HepG2 (cell line): ENCODE measurements around the gene TDRD1. TPM values are rescaled to one million over a fixed set of nuclear protein-coding genes. Genes with fewer than 3 reads are reported as not detected.
"Not testable (repeated sequence)": the region's sequence is repeated elsewhere in the genome, so short reads cannot be mapped to it uniquely, and the experiment has no call there.

ENCODE experiments used
- ATAC-seq: fragments of 200-7000 bp; cut with Tn5 transposase; 3 replicates; pipeline ENCODE4 v1.9.1; 2020; ENCODE audit warnings: mild to moderate bottlenecking, moderate library complexity
- BruUV-seq: library from RNA; stranded (reverse); fragments of 400-500 nt; replicated peaks from 2 replicates; lab custom pipeline; 2021; lab: Mats Ljungman, UMichigan
- CTCF ChIA-PET: fragments of 300-600 bp; formaldehyde crosslinking; extraction: SDS; loops from one replicate; lab custom pipeline; 2021; ENCODE audit warnings: low total read pairs, inconsistent platforms, low intra/inter-chr PET ratio; lab: Yijun Ruan, JAX
- POLR2A ChIA-PET: fragments of 350-600 bp; sonication (Branson Sonifier 250); formaldehyde crosslinking; loops from one replicate; lab custom pipeline; 2020; ENCODE audit warnings: antibody characterized with exemption, inconsistent platforms; lab: Yijun Ruan, JAX
- DNase-seq: peaks from one replicate; pipeline ENCODE4 v3.0.0-alpha.2; 2015; ENCODE audit warnings: low spot score
- FAIRE-seq: peaks from 3 replicates; lab custom pipeline; 2011; peaks lifted over from hg19 to GRCh38; lab: Jason Lieb, UNC
- H2AFZ ChIP-seq: one replicate; pipeline ENCODE4 v1.6.1; 2011; ENCODE audit warnings: low read length, inconsistent platforms
- H3K27ac ChIP-seq: fragments of 300-600 bp; 3 replicates; pipeline ENCODE4 v1.8.0; 2011; ENCODE audit warnings: mixed run types, mild to moderate bottlenecking, mixed read lengths, low read length, inconsistent platforms; ENCODE audit not compliant: insufficient read depth; ENCODE audit errors: extremely low read length
- H3K27me3 ChIP-seq, 2 experiments: fragments of 200-600 bp in 1 of 2; 2 replicates in 1 of 2; 3 replicates in 1 of 2; pipeline versions ENCODE4 v1.6.0 to v1.8.0; 2011; ENCODE audit warnings: low read length in 2 of 2, mild to moderate bottlenecking in 2 of 2, moderate library complexity in 2 of 2, inconsistent platforms in 1 of 2; ENCODE audit not compliant: insufficient read depth in 2 of 2, control insufficient read depth in 1 of 2
- H3K36me3 ChIP-seq, 2 experiments: fragments of 200-600 bp in 1 of 2; replicated peaks in 1 of 2; 2 replicates in 1 of 2; 3 replicates in 1 of 2; pipeline versions ENCODE4 v1.5.1 to v1.8.0; 2011; ENCODE audit warnings: low read length in 2 of 2, inconsistent platforms in 1 of 2; ENCODE audit not compliant: insufficient read depth in 2 of 2, control insufficient read depth in 1 of 2
- H3K4me1 ChIP-seq: 2 replicates; pipeline ENCODE4 v1.5.1; 2012; ENCODE audit warnings: low read length, inconsistent platforms; ENCODE audit not compliant: insufficient read depth
- H3K4me2 ChIP-seq: 2 replicates; pipeline ENCODE4 v1.6.0; 2011; ENCODE audit warnings: low read depth, low read length, inconsistent platforms
- H3K4me3 ChIP-seq, 3 experiments: fragments of 200-600 bp in 1 of 3; sonication (generic), shearing (Covaris generic) in 1 of 3; replicated peaks in 1 of 3; 2 replicates each; pipeline ENCODE4 v1.5.1; 2011 to 2016; ENCODE audit warnings: low read length in 3 of 3, inconsistent platforms in 2 of 3, low read depth in 2 of 3, mild to moderate bottlenecking in 2 of 3, control low read depth in 1 of 3, mixed read lengths in 1 of 3; ENCODE audit not compliant: insufficient read depth in 1 of 3
- H3K79me2 ChIP-seq: one replicate; pipeline ENCODE4 v1.6.1; 2011; ENCODE audit warnings: low read length, inconsistent platforms; ENCODE audit not compliant: insufficient read depth
- H3K9ac ChIP-seq: 2 replicates; pipeline ENCODE4 v1.6.0; 2011; ENCODE audit warnings: mild to moderate bottlenecking, low read depth, low read length, inconsistent platforms; ENCODE audit not compliant: insufficient read depth
- H3K9me3 ChIP-seq: 2 replicates; pipeline ENCODE4 v1.5.1; 2012; ENCODE audit warnings: mild to moderate bottlenecking, low read length
- H4K20me1 ChIP-seq: 2 replicates; pipeline ENCODE4 v1.6.0; 2011; ENCODE audit warnings: inconsistent platforms, mild to moderate bottlenecking, low read length, moderate library complexity; ENCODE audit not compliant: insufficient read depth
- FOXA3 ChIP-seq: IDR thresholded peaks from 2 replicates; pipeline ENCODE4 v1.6.1; 2016; ENCODE audit warnings: missing genetic modification reagents, missing compliant biosample characterization
- FOXC1 ChIP-seq: sonication (generic); formaldehyde crosslinking; IDR thresholded peaks from 2 replicates; pipeline ENCODE4 v1.8.0; 2022; ENCODE audit warnings: mild to moderate bottlenecking, missing genetic modification reagents, borderline replicate concordance
- GZF1 ChIP-seq: sonication (generic); formaldehyde crosslinking; IDR thresholded peaks from 2 replicates; pipeline ENCODE4 v1.5.1; 2020; ENCODE audit warnings: mild to moderate bottlenecking, missing genetic modification reagents
- HES4 ChIP-seq: sonication (generic); formaldehyde crosslinking; IDR thresholded peaks from 2 replicates; pipeline ENCODE4 v1.9.0; 2021; ENCODE audit warnings: mild to moderate bottlenecking, missing genetic modification reagents, borderline replicate concordance
- SP2 ChIP-seq: sonication (generic); formaldehyde crosslinking; IDR thresholded peaks from 2 replicates; pipeline ENCODE4 v1.5.1; 2020; ENCODE audit warnings: mild to moderate bottlenecking, missing genetic modification reagents
- ZMAT3 ChIP-seq: sonication (generic); formaldehyde crosslinking; conservative IDR thresholded peaks from 2 replicates; pipeline ENCODE4 v1.7.0; 2021; ENCODE audit warnings: missing genetic modification reagents
- ZNF234 ChIP-seq: sonication (generic); formaldehyde crosslinking; conservative IDR thresholded peaks from 2 replicates; pipeline ENCODE4 v1.5.1; 2020; ENCODE audit warnings: mild to moderate bottlenecking, missing genetic modification reagents
- ZNF44 ChIP-seq: sonication (generic); formaldehyde crosslinking; IDR thresholded peaks from 2 replicates; pipeline ENCODE4 v1.5.1; 2020; ENCODE audit warnings: mild to moderate bottlenecking, missing genetic modification reagents
- ZNF552 ChIP-seq: sonication (generic); formaldehyde crosslinking; IDR thresholded peaks from 2 replicates; pipeline ENCODE4 v1.9.0; 2022; ENCODE audit warnings: missing genetic modification reagents, mild to moderate bottlenecking, borderline replicate concordance
- ZNF589 ChIP-seq: sonication (generic); formaldehyde crosslinking; conservative IDR thresholded peaks from 2 replicates; pipeline ENCODE4 v1.8.0; 2022; ENCODE audit warnings: mild to moderate bottlenecking, moderate library complexity, missing genetic modification reagents
- ZNF7 ChIP-seq: IDR thresholded peaks from 2 replicates; pipeline ENCODE4 v1.6.1; 2016; ENCODE audit warnings: missing biosample characterization, missing genetic modification reagents
- WGBS: methylation state at CpG from one replicate; pipeline ENCODE4 v1.1.6; 2017; ENCODE audit warnings: low lambda C conversion rate; 5-methylcytosine and 5-hydroxymethylcytosine counted together
- in situ Hi-C: cut with HindIII; loops from 2 replicates; pipeline ENCODE4 v1.10.0; 2017; ENCODE audit warnings: low pct_unique_long_range_greater_than_20kb; ENCODE audit not compliant: extremely low pct_ligation_motif_present
- intact Hi-C: fragments of 100-400 bp; cut with micrococcal nuclease; formaldehyde crosslinking; loops from one replicate; pipeline ENCODE4 v1.10.0; 2022; ENCODE audit not compliant: unreplicated experiment
- polyA plus RNA-seq, 8 experiments: library from polyadenylated mRNA; depleted of rRNA in 3 of 8; stranded (reverse) in 7 of 8; unstranded in 1 of 8; fragments of >200 nt; fragmentation: Illumina TruSeq in 4 of 8; extraction: Trizol in 4 of 8; gene quantifications; 2 replicates each; pipeline versions ENCODE4 v1.2.1 to v1.2.3, GENCODE V29; 2011 to 2016; ENCODE audit warnings: low read depth in 4 of 8, missing spikeins in 1 of 8, mixed read lengths in 1 of 8; ENCODE audit not compliant: insufficient read depth in 1 of 8
- total RNA-seq, 5 experiments: library from RNA; depleted of rRNA; stranded (reverse); fragments of >200 nt; fragmentation: Illumina TruSeq; extraction: Trizol; gene quantifications; 2 replicates each; pipeline ENCODE4 v1.2.3, GENCODE V29; 2016; ENCODE audit warnings: low read depth in 1 of 5
- TF ChIP-seq, protein P1 (sequence below): sonication (generic); formaldehyde crosslinking; IDR thresholded peaks from 2 replicates; pipeline ENCODE4 v1.5.0; 2020; ENCODE audit warnings: missing genetic modification reagents
- TF ChIP-seq, protein P2 (sequence below): sonication (generic); formaldehyde crosslinking; IDR thresholded peaks from 2 replicates; pipeline ENCODE4 v1.5.1; 2020; ENCODE audit warnings: mild to moderate bottlenecking, missing genetic modification reagents, moderate library complexity
- TF ChIP-seq, protein P3 (sequence below): sonication (generic); formaldehyde crosslinking; IDR thresholded peaks from 2 replicates; pipeline ENCODE4 v1.5.0; 2020; ENCODE audit warnings: mild to moderate bottlenecking, missing genetic modification reagents, moderate library complexity

Gene TDRD1
- total and polyA plus RNA-seq, 2 of the 13 experiments (the other 11 are each of a cell fraction or from before 2014, with no cell fraction given) = not detected

GRCh38 chr10:114140036-114140435, 39.1 kb upstream of the TDRD1 start (continued):
- TF ChIP-seq GZF1 (CRISPR knock-in tag) = no peak
- TF ChIP-seq, protein P1, sequence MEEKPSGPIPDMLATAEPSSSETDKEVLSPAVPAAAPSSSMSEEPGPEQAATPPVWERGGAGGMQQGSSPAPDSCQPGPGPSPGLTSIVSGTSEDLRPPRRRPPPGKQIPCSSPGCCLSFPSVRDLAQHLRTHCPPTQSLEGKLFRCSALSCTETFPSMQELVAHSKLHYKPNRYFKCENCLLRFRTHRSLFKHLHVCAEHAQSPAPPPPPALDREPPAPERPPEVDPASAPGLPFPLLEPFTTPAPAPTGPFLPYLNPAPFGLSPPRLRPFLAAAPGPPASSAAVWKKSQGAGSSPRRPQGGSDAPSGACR (CRISPR knock-in tag) = no peak
- TF ChIP-seq FOXA3 = no peak
- no peak for TF ChIP-seq ZNF234 (CRISPR knock-in tag)
- no peak for TF ChIP-seq SP2 (CRISPR knock-in tag)

- ATAC-seq, H3K27ac ChIP-seq, in situ Hi-C loops, H4K20me1 ChIP-seq, BruUV-seq, H3K4me1 ChIP-seq, H3K4me3 ChIP-seq, H3K4me2 ChIP-seq, H3K79me2 ChIP-seq, CTCF ChIA-PET, POLR2A ChIA-PET, H3K9me3 ChIP-seq, H2AFZ ChIP-seq, H3K9ac ChIP-seq, intact Hi-C loops, FAIRE-seq, DNase-seq, H3K27me3 ChIP-seq: not testable (repeated sequence)
- 100% methylated on average over 2 of the region's 2 CpGs for WGBS
- peaks cover 0 to 33% of the 10 kb centered on the region in 2 experiments; a peak in 2 of 5 replicates for H3K36me3 ChIP-seq
Observed at GRCh38 chr10:114140827-114141226, 38.3 kb upstream of the TDRD1 start.

GRCh38 chr10:114142018-114142417, 37.1 kb upstream of the TDRD1 start:
- H3K4me3 ChIP-seq = no peak overlapping the region

More at GRCh38 chr10:114142018-114142417, 37.1 kb upstream of the TDRD1 start:
- TF ChIP-seq ZNF44 (CRISPR knock-in tag) = no peak
- TF ChIP-seq ZNF7 (CRISPR knock-in tag) = no peak
- TF ChIP-seq, protein P2, sequence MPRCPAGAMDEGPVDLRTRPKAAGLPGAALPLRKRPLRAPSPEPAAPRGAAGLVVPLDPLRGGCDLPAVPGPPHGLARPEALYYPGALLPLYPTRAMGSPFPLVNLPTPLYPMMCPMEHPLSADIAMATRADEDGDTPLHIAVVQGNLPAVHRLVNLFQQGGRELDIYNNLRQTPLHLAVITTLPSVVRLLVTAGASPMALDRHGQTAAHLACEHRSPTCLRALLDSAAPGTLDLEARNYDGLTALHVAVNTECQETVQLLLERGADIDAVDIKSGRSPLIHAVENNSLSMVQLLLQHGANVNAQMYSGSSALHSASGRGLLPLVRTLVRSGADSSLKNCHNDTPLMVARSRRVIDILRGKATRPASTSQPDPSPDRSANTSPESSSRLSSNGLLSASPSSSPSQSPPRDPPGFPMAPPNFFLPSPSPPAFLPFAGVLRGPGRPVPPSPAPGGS (CRISPR knock-in tag) = no peak
- no peak for TF ChIP-seq HES4 (CRISPR knock-in tag)
- no peak for TF ChIP-seq ZMAT3 (CRISPR knock-in tag)
- no peak for TF ChIP-seq ZNF552 (CRISPR knock-in tag)
- TF ChIP-seq, protein P3, sequence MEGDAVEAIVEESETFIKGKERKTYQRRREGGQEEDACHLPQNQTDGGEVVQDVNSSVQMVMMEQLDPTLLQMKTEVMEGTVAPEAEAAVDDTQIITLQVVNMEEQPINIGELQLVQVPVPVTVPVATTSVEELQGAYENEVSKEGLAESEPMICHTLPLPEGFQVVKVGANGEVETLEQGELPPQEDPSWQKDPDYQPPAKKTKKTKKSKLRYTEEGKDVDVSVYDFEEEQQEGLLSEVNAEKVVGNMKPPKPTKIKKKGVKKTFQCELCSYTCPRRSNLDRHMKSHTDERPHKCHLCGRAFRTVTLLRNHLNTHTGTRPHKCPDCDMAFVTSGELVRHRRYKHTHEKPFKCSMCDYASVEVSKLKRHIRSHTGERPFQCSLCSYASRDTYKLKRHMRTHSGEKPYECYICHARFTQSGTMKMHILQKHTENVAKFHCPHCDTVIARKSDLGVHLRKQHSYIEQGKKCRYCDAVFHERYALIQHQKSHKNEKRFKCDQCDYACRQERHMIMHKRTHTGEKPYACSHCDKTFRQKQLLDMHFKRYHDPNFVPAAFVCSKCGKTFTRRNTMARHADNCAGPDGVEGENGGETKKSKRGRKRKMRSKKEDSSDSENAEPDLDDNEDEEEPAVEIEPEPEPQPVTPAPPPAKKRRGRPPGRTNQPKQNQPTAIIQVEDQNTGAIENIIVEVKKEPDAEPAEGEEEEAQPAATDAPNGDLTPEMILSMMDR (CRISPR knock-in tag) = no peak
- TF ChIP-seq ZNF589 (CRISPR knock-in tag) = no peak
- TF ChIP-seq FOXC1 = no peak
- ChIA-PET POLR2A (no interaction called here), CTCF (no interaction called here)
- no peaks in the 10 kb centered on the region for H3K27me3 ChIP-seq
- 55% methylated on average over 3 of the region's 3 CpGs for WGBS
- peaks cover 0 to 23% of the 10 kb centered on the region in 2 experiments; a peak in 1 of 5 replicates for H3K36me3 ChIP-seq
- no peak overlapping the region for H3K27ac ChIP-seq
- no TSS peak for BruUV-seq
- H3K9me3 ChIP-seq = no peaks in the 10 kb centered on the region
- no peaks in the 10 kb centered on the region for H4K20me1 ChIP-seq
- no peak overlapping the region for H3K9ac ChIP-seq
- ATAC-seq (no peak), DNase-seq (no peak), FAIRE-seq (no peak)
- H3K4me1 ChIP-seq = no peaks in the 10 kb centered on the region
- H3K4me2 ChIP-seq = no peak overlapping the region
- H3K79me2 ChIP-seq = no peaks in the 10 kb centered on the region
- intact Hi-C loops (no loop called here), in situ Hi-C loops (no loop called here)
- H2AFZ ChIP-seq = no peak overlapping the region
